Measurements from ENCODE around the gene TRAF7.

TRAF7 gene

DNA sequence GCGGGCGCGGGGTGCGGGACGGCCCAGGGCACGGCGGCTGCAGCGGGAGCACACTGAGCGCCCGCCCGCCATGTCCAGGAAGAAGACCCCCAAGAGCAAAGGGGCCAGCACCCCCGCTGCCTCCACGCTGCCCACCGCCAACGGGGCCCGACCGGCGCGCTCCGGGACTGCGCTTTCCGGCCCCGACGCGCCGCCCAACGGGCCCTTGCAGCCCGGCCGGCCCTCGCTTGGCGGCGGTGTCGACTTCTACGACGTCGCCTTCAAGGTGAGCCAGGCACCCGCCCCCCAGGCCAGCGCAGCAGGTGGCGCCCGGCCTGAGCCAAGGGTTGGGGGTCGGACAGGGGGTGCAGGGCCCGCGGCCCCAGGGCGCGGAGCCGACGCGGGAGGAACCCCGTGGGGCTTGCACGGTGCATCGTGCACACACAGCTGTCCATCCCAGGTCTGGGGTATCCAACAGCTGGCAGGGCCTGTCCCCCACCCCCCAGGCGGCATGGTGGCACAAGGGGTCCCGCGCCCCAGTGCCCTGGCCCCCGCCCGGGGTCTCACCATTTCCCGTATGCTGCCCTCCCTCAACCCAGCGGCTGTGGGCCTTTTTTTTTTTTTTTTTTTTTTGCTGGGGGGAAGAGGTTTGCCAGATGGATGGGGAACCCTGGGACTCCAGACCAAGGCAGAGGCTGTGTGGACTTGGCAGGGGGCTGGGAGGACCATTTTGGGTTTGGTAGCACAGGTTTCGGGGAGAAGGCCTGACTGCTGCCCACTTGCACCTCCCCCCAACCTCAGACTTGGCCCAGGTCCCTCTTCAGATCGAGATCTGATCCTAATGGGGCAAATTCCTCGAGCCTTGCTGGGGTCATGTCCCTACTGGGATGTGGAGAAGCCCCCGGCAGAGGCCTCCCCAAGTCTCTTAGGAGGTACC, 6.6 kb upstream of the TRAF7 start:
- DNase-seq, result peak in 1 of 14 donors; percentile 29

DNA sequence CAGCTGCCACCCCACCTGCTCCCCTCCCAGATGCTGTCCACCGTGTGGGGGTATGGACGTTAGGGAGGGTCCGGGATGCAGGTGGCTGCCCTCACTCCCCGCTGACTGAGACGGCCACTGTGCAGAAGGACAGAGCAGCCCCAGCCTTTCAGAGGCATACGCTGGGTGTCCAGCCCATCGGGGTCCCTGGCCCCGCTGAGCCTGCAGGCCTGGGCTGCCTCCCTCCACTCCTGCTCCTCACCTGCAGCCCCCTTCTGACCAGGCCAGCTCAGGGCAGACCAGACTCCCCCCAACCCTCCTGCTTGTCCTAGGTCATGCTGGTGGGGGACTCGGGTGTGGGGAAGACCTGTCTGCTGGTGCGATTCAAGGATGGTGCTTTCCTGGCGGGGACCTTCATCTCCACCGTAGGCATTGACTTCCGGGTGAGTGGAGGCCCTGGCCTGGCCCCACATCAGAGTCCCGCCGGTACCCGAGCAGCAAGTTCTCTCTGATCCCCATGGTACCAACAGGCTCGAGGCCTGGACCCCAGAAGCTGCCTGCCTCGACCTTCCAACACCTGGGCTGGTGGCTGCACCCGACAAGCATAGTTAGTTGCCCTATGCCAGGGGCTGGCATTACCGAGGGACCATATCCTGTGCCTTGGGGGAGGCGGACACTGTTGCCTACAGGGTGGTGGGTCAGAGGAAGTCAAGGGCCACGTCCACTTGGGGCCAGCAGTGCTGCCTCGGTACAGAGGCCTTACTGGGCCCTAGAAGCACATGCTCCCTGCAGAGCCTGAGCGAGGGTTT, 5.8 kb upstream of the TRAF7 start:
- peak in 1 of 14 donors; percentile 42 for DNase-seq

DNA sequence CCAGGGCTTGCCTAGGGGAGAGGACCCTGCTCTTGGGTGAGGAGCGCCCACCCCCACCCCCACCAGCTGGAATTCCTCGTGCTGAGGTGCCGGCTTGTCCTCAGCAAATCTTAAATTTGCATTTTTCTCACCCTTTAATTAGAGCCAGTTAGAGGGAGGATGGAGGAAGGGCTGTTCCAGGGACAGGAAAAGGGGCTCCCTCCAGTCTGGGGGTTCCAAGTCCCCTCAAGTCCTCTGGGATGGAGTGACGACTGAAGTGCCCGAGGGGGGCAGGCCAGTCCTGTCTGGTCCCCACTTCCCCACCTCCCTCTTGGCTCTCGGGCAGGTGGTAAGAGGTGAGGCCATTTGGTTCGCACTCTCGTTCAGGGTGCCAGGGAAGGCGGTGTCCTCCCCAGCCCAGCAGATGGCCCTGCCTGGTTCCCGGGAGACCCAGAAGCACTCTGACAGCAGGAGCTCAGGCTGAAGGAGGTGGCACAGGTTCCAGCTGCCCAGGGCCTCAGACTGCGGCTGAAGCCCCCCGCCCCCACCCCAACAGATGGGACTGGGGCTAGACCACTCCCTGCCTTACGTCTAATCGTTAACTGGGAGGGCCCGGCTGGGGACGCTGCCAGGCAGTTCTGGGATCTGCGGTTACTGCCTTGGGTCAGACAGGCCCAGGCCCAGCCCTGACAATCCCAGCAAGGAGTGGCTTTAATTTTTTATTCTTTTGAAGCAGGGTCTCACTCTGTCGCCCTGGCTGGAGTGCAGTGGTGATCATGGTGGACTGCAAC, 5.0 kb upstream of the TRAF7 start:
- peak in 1 of 14 donors; percentile 71 for DNase-seq

DNA sequence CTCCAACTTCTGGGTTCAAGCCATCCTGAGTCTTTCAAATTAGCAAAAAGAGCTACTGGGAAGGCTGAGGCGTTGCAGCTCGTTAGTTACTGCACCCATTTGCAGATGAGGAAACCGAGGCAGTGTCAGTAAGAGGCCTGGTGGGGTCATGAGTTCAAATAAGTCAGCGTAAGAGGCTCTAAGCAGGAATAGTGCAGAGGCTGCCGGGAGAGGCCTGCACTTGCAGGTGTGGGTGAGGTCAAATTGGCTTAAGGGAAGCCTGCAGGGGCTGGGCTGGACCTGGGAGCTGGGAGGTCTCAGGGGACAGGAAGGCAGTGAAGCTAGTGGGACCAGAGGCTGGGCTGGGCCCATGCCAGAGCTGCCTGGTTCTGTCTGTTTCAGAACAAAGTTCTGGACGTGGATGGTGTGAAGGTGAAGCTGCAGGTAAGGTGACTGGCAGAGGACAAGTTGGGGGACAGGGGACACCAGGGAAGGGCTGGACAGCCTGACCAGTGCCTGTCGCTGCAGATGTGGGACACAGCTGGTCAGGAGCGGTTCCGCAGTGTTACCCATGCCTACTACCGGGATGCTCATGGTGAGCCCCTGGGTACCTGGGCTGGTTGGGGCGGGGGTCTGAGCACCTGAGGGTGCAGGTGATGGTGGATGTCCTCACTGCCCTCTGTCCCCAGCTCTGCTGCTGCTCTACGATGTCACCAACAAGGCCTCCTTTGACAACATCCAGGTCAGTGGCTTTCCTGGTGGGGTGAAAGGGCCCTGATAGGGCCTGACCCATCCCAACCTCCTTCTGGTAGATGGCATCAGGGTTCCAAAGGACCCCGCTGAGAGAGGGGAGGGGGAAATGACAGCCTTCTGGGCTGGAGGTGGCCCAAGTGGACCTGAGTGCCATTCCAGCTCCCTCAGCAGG, 4.1 kb upstream of the TRAF7 start:
- no peak for DNase-seq

DNA sequence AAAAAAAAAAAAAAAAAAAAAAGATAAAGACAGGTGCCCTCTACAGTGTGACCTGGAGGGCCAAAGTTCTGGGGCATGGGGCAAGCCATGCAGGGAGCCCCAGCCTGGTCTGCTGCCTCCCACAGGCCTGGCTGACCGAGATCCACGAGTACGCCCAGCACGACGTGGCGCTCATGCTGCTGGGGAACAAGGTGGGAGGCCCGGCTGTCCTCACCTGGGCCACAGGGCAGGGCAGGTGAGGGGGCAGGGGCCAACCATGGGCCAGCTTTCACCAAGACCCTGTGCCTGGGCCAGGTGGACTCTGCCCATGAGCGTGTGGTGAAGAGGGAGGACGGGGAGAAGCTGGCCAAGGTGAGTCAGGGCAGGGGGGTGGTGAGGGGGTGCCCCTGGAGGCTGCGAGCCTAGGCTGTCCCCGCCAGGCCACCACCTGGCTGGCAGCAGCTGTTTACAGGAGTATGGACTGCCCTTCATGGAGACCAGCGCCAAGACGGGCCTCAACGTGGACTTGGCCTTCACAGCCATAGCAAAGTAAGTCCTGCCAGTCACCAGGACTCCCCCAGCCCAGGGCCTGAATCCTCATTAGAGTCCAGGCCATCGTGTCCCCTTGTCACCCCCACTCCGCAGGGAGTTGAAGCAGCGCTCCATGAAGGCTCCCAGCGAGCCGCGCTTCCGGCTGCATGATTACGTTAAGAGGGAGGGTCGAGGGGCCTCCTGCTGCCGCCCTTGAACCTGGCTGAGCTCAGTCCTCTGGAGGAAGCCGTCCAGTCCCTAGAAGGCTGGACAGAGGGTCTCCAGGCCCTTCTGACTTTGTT, 2.7 kb upstream of the TRAF7 start:
- DNase-seq, result no peak

DNA sequence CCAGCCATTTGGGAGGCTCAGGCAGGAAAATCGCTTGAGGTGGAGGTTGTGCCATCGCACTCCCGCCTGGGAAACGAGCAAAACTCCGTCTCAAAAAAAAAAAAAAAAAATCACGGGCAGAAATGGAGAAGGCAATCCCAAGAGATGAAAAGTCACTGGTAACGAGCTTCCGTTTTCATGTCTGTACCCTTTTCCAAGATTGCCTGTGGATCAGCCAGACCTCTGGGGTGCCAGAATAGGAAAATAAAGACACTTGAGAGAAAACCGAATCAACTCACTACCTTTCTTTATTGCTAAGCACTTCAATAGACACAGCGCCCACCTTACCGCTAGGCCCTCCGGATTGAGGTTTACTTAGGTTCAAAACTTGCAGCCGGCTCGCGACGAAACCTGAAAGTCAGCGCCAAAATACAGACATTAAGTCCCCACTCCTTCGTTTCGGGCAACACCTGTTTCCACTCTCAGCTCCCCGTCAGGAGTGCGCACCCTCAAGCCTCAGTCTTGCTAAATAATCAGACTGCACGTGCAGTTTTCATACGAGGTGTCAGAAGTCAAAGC, 970 bp upstream of the TRAF7 start:
- DNase-seq, result no peak

DNA sequence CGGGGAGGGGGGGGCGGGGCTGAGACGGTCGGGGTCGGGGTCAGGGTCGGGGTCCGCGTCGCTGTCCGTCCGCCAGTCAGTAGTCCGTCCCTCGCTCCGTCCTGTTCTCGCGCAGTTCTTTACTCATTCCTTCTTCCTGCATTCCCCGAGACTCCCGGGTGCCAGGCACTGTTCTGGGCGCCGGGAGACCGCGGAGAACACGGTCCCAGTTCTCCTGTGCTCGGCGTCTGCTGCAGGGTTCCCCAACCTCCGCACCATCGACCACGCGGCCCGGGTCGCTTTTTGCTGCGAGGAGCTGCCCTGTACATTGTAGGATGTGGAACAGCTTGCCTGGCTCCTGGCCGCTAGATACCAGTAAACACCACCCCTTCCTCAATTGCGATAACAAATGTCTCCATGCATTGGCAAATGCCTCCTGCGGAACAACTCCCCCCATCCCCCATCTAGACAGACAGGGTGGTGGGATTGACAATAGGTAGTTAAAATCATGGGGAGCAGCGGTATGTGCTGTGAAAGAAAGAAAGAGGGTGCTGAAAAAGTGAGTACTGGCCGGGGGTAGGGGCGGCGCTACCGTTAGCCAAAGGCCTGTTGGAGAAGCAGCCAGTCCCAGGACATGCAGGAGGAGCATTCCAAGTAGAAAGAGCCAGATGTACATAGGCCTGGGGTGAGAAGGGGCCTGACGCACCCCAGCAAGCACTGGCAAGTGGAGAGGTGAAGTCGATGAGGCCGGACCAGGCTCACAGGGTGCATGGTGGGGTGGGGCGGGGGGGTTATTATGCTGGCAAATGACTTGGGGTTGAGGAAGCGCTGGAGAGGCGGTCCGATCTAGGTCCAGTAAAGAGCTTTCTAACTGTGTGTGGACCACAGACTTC, 631 bp downstream of the TRAF7 start:
- peak in 3 of 14 donors; percentile 40 to 52 (median 41) for DNase-seq

DNA sequence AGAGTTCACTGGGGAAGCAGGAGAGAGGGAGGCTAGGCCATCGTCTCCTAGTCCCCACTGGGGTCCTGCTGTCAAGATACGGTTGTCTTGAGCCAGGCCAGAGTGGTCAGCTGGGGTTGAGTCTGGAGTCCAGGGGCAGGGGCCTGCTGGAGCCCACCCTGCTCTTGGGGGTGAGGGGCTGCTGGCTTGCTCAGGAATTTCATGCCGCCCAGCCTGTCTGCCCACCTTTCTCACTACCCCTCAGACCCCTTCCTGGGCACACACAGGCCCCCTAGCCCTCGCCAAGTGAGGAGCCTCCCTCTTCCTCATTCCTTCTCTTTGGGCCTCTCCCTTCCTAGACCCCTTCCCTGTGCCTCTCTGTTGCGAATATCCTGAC, 1.3 kb downstream of the TRAF7 start:
- DNase-seq, result peak in 1 of 14 donors; percentile 41

DNA sequence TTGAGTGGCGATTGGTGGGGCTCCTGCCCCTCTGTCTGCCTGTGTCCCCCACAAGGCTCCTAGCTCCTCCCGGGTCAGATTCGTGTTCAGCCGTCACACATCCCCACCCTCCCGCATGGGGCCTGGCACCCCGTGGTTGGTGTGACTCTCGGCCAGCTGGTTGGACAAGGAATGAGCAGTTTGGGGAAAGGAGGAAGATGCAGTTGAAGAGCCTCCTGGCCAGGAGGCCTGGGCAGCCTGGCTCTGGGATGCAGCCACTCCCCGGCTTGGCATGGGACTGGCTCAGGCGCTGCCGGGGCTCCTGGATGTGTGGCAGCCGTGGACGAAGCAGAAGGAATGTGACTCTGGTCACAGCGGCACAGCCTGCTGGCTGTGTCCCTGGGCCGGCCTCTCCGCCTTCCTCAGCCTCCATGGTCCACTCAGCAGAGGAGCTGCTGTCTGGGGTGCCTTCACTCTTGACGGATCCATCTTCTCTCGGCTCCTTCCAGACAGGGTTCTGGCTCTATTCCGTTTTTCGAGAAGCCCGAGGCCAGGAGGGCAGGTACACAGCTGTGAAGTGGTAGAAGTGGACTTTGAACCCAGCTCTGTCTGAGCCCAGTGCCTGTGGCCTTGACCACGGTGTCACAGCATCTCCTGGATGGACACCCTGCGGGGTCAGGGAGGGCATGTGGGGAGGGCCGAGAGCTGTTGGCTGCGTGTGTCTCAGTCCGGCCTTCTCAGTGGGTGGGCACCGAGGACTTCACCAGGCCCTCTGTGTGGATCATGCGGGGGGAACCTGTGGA, 2.1 kb downstream of the TRAF7 start:
- peak in 7 of 14 donors; percentile 14 to 59 (median 39) for DNase-seq

DNA sequence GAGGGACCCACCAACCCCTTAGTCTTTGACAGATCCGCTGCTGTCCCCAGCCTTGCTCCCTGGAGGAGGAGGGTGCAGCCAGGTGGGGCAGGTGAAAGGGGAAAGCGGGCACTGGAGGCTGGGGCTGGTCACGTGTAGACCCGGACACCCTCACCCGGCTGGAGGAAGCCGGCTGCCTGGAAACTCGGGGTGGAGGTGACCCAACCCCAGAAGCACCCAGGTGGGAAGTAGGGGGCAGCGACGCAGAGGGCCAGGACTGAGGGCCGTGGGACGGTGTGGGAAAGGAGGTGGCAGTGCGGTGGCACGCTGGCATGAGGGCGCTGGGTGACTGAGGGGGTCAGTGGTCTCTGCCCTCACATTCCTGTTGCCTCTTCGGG, 2.7 kb downstream of the TRAF7 start:
- no peak for DNase-seq

DNA sequence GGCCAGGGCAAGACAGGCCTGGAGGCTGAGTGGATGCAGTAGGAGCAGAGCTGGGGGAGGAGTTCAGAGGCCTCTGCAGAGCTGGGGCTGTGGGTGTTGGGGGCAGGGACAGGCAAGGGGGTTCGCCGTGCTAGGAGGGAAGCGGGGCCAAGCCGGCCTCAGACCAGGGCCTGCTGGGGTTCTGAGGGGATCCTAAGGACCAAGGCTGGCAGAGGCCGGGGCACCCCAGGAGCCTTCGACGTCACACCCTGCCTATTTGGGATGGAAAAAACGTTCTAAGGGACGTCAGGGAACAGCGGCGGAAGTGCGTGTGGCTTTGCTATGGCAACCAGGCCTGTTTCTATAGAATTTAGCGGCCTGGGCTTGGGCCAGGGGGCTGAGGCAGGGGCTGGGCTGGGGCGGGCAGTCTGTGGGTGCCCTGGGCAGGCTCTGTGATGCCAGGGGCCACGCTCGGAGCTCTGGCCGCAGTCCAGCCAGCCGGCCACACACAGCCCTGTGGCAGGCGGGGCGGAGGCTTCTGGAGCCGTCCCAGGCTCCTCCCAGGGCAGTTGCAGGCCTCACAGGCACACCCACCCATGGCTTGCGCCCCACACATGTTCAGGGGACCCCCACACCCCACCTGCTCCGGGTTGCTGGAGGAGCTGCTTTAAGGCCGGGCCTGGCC, 3.7 kb downstream of the TRAF7 start:
- peak in 9 of 14 donors; percentile 14 to 69 (median 45) for DNase-seq

DNA sequence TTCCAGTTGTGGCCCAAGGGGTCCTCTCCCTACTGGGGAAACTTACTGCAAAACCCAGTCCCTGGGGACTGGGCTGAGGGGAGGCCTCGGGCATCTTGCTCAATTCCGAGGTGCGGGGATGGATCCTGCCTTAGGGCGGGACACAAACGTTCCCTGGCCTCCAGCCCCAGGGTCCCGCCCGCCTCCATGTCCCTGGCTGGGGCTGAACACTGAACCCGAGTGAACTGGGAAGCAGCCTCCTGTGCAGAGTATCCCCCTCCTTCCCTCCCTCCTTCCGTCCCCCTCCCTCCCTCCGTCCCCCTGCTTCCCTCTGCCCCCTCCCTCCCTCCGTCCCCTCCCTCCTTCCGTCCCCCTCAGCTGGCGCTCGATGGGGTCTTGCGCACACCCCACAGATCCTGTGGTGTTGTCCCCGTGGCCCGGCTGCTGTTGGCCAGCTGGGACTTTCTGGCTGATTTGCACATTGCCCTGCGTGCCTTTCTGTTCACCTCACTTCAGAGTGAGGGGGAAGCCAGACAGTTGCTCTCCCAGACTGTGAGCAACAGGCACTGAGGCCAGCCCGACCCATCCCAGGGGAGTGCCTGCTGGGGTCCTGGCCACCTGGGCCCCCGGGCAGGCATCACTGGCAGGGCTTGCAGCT, 5.5 kb downstream of the TRAF7 start:
- DNase-seq, result no peak

DNA sequence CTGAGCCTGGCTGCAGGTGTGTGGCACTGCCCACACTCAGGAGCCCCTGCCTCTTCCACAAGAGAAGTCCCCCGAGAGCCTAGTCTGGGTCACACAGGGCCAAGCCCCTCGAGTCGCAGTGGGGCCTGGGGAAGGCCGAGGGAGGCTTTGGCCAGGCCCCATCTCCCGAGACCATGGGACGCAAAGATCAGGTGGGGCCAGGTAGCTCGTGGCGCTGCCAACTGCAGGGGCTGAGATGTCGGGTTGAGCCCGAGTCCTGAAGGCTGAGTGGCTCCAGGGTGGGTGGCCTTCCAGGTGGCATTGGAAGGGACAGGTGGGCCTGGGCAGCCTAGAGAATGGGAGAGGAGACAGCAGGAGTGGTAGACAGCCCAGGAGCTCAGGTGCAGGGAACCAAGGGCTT, 6.3 kb downstream of the TRAF7 start:
- no peak for DNase-seq

DNA sequence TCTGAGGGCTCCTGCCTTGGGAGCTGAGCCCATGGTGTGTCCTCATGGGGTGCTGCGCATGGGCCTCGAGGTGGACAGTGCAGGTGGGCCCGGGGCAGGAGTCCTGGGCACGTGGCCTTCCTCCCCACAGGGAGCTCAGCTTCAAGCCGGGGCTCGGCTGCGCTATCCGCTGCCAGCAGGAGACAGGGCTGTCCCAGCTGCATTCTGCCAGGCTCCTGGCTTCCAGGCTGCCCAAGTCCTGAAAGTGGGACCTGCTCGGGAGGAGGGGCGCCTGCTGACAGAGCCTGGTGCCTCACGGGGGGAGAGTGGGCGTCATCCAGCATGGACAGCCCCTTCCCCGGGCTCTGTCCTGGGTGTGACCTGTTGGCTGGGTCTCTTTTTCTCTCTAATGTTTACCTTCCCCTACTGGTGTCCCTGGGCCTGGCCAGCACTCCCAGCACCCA, 7.1 kb downstream of the TRAF7 start:
- DNase-seq, result no peak

DNA sequence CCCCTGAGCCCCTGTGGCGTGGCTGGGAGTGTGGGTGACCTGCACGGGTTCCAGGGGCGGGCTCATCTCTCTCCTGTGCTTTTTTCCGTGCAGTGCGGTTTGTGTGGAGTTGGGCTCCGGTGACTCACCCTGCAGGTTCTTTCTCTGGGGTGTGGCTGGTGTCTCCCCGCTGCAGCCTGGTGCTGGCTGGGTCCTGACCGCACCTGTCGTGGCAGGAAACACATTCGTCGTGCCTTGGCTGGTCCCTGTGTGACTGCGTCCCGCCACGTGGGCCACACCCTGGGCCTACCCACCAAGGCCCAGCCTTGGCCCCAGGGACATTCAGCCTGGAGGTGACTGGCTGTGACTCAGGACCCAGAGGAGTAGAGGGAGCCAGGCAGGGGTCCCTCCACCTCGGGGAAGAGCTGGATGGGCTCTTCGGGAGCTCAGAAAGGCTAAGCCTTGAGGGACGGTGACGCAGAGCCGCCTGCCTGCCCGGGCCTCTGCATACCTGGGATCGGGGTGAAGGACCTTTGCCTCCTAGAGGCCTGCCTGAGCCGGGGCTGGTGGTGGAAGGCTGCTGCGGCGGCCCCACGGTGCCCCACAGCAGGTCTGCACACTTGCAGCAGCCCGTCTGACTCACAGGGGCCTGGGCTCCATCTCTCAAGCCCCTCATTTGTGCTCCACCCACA, 7.8 kb downstream of the TRAF7 start:
- DNase-seq, result no peak

DNA sequence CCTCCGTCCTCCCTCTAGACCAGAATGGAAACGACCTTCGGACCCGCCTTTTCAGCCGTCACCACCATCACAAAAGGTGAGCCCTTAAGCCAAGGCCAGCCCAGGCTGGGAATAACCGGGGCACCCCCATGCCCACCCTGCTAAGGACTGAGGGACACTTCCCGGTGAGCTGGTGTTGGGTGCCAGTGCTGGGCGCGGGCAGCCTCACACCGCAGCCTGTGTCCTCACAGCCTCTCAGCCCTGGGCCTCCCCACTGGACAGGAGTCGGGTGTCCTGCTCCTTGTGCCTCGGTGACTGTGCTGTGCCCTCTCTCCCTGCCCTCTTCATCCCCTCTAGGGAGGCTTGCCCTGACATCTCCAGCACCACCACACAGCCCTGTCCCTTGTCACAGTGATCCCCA, 10.3 kb downstream of the TRAF7 start:
- DNase-seq, result no peak

Measured in C1 segment of cervical spinal cord (tissue), 14 donors.